ENCODE results near the gene B4GALT3. TPM values are rescaled to one million over a fixed set of nuclear protein-coding genes. Genes with fewer than 3 reads are reported as not detected.

Gene B4GALT3
- total and polyA plus RNA-seq, 9 of the 15 experiments (the other 6 are each of a cell fraction or from before 2014, with no cell fraction given), result 31.2 to 103 (median 46.1) TPM

- TF ChIP-seq ZBTB40 (IDR thresholded peaks at IDR 0.05), result peak; percentile 35; the same call in 1 of the 2 replicates
- TF ChIP-seq ZBTB40 (CRISPR knock-in tag; IDR thresholded peaks at IDR 0.05), result no peak
- TF ChIP-seq ELK3 (CRISPR knock-in tag; IDR thresholded peaks at IDR 0.05), result no peak
- 0 out of 2 replicates have a peak, but pooled peaks have one; percentile 23 for TF ChIP-seq GABPA (tag; conservative IDR thresholded peaks at IDR 0.05; ENCODE audit: low read depth)
- TF ChIP-seq ZC3H11A (IDR thresholded peaks at IDR 0.05; ENCODE audit: low read depth, low read length), result no peak
- TF ChIP-seq ZNF175 (CRISPR knock-in tag; IDR thresholded peaks at IDR 0.05; ENCODE audit: low read depth), result no peak
- TF ChIP-seq ZNF586 (CRISPR knock-in tag; conservative IDR thresholded peaks at IDR 0.05), result no peak
- peak; percentile 40 for TF ChIP-seq TAF1 (IDR thresholded peaks at IDR 0.05; ENCODE audit: control insufficient read depth, extremely low read depth, insufficient read depth, low read length, severe bottlenecking)
- TF ChIP-seq ZBTB33 (CRISPR knock-in tag; IDR thresholded peaks at IDR 0.05), result no peak
- no peak for TF ChIP-seq E2F4 (CRISPR knock-in tag; IDR thresholded peaks at IDR 0.05; ENCODE audit: low read depth)
- no peak for TF ChIP-seq CREB5 (CRISPR knock-in tag; IDR thresholded peaks at IDR 0.05)
- TF ChIP-seq ZNF282 (CRISPR knock-in tag; IDR thresholded peaks at IDR 0.05), result no peak
- peak; percentile 77 for TF ChIP-seq TCF3 (CRISPR knock-in tag; IDR thresholded peaks at IDR 0.05)
- TF ChIP-seq ZEB2 (IDR thresholded peaks at IDR 0.05), result no peak
Observed at GRCh38 chr1:161162052-161162451, 15.3 kb downstream of the B4GALT3 start (continued).

All from K562 (cell line).